Nephron progenitor cell (in vitro differentiated cells): ENCODE data around the gene KRT35.

Experiments used
- DNase-seq: peaks from one replicate; pipeline ENCODE4 v3.0.0; 2021
- H3K27ac Mint-ChIP-seq: 2 replicates; pipeline ENCODE4 v1.8.0; 2021; ENCODE audit warnings: mild to moderate bottlenecking, moderate library complexity, mixed read lengths
- H3K27me3 Mint-ChIP-seq: 2 replicates; pipeline ENCODE4 v1.8.0; 2021; ENCODE audit warnings: mild to moderate bottlenecking, low read depth, mixed read lengths; ENCODE audit not compliant: poor library complexity
- H3K36me3 Mint-ChIP-seq: 2 replicates; pipeline ENCODE4 v1.8.0; 2021; ENCODE audit warnings: low read depth, mixed read lengths
- H3K4me1 Mint-ChIP-seq: 2 replicates; pipeline ENCODE4 v1.8.0; 2021; ENCODE audit warnings: mixed read lengths
- H3K4me3 Mint-ChIP-seq: 2 replicates; pipeline ENCODE4 v1.8.0; 2021; ENCODE audit warnings: mild to moderate bottlenecking, moderate library complexity, mixed read lengths
- H3K9me3 Mint-ChIP-seq: 2 replicates; pipeline ENCODE4 v1.8.0; 2021; ENCODE audit warnings: mild to moderate bottlenecking, moderate library complexity, mixed read lengths
- TF ChIP-seq, protein P1 (sequence below): fragments of 200-600 bp; sonication (generic); IDR thresholded peaks from 2 replicates; pipeline ENCODE4 v1.5.0; 2021; ENCODE audit warnings: antibody characterized with exemption

Gene KRT35

DNA sequence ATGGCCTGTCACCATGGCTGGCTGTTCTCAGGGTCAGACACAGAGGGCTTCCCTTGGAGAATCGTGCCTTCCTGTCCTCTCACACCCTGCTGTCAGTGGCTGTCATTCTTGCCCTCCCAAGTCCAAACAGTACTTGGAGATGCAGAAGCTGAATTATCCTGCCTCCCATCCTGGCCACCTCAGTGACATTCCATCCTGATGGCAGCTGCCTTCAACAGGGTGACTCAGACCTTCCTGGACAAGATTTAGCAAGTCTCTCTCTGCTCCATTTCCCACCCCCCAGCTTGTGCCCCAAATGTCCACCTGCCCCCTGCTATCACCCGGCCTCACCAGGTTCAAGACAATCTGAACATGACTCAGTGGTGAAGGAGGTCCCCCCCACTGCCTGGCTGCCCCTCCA lies 13.6 kb upstream of the KRT35 start:
- Mint-ChIP-seq H3K4me1 (peaks cover 38% of the 10 kb centered on the region), H3K4me3 (no peak overlapping the region), H3K9me3 (no peaks in the 10 kb centered on the region), H3K27me3 (peaks cover 5% of the 10 kb centered on the region), H3K27ac (peak overlapping the region; percentile 79), H3K36me3 (no peaks in the 10 kb centered on the region)
- TF ChIP-seq, protein P1, sequence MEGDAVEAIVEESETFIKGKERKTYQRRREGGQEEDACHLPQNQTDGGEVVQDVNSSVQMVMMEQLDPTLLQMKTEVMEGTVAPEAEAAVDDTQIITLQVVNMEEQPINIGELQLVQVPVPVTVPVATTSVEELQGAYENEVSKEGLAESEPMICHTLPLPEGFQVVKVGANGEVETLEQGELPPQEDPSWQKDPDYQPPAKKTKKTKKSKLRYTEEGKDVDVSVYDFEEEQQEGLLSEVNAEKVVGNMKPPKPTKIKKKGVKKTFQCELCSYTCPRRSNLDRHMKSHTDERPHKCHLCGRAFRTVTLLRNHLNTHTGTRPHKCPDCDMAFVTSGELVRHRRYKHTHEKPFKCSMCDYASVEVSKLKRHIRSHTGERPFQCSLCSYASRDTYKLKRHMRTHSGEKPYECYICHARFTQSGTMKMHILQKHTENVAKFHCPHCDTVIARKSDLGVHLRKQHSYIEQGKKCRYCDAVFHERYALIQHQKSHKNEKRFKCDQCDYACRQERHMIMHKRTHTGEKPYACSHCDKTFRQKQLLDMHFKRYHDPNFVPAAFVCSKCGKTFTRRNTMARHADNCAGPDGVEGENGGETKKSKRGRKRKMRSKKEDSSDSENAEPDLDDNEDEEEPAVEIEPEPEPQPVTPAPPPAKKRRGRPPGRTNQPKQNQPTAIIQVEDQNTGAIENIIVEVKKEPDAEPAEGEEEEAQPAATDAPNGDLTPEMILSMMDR = no peak
- no peak for DNase-seq

DNA sequence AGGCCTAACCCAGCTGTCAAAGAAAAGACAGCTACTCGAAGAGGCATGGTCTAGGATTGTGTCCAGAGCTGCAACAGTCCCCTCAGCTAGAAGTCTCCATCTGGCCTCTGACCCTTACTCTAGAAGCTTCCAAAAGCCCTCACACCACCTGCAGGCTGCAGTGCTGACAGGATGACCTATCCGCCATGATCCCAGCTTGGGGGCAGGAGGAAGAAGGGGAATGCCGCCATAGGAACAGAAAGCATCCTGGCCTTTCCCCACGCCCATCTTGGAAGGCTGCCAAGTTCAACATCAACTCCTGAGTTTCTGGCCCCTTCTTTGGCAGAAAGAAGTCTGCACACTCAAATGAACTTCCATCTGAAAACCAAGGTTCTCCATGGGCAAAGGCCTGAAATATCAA lies 11.8 kb upstream of the KRT35 start:
- H3K27ac Mint-ChIP-seq = no peak overlapping the region
- H3K9me3 Mint-ChIP-seq = no peaks in the 10 kb centered on the region
- no peak for DNase-seq
- H3K27me3 Mint-ChIP-seq = peaks cover 7% of the 10 kb centered on the region
- no peak overlapping the region for H3K4me3 Mint-ChIP-seq
- TF ChIP-seq, protein P1 = no peak
- no peaks in the 10 kb centered on the region for H3K36me3 Mint-ChIP-seq
- peaks cover 34% of the 10 kb centered on the region for H3K4me1 Mint-ChIP-seq

- Mint-ChIP-seq H3K9me3 (no peaks in the 10 kb centered on the region), H3K4me1 (peaks cover 34% of the 10 kb centered on the region), H3K27me3 (peaks cover 7% of the 10 kb centered on the region), H3K36me3 (no peaks in the 10 kb centered on the region), H3K27ac (no peak overlapping the region), H3K4me3 (no peak overlapping the region)
- TF ChIP-seq, protein P1 = no peak
- no peak for DNase-seq
Observed at GRCh38 chr17:41492351-41492750, 11.4 kb upstream of the KRT35 start.

DNA sequence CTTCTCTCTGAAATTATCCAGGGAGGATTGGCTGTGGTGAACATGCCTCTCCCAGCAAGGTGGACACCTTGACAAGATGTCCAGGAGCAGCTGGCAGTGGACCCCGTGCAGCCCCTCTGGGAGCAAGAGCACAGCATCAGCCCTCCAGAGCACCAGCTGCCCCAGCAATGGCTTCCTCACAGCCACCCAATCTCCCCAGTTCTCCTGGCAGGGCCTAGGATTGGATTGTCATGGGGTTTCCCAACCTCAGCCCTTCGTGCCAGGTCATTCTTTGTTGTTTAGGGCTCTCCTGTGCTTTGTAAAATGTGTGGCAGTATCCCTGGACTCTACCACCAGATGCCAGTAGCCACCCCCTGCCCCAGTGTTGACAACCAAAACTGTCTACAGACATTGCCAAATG lies 10.5 kb upstream of the KRT35 start:
- Mint-ChIP-seq H3K36me3 (no peaks in the 10 kb centered on the region), H3K27me3 (peaks cover 7% of the 10 kb centered on the region), H3K4me1 (peaks cover 33% of the 10 kb centered on the region), H3K9me3 (no peaks in the 10 kb centered on the region), H3K27ac (no peak overlapping the region), H3K4me3 (no peak overlapping the region)
- DNase-seq = no peak
- TF ChIP-seq, protein P1 = no peak

GRCh38 chr17:41490000-41490990 lies 9.3 kb upstream of the KRT35 start:
- no peak overlapping the region for H3K4me3 Mint-ChIP-seq
- H3K27ac Mint-ChIP-seq = no peak overlapping the region
- peaks cover 7% of the 10 kb centered on the region for H3K27me3 Mint-ChIP-seq
- no peak for DNase-seq
- H3K9me3 Mint-ChIP-seq = no peaks in the 10 kb centered on the region
- TF ChIP-seq, protein P1 = no peak
- peaks cover 25% of the 10 kb centered on the region for H3K4me1 Mint-ChIP-seq
- H3K36me3 Mint-ChIP-seq = no peaks in the 10 kb centered on the region

DNA sequence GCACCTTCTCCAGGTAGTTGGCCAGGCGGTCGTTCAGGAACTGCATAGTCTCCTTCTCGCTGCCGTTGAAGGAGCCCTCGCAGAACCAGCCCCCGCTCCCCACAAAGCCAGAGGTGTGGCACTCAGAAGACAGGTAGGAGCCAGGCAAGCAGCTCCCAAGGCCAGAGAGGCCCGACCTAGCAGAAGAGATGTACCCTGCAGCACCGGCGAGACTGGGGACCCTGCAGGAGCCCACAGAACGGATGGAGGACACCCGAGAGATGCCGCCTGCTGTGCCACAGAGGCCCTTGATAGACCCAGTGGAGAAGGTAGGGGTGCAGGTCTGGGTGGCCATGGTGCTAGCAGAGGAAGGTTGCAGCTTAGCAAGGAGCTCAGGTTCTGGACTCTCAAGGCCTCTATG lies 8.6 kb upstream of the KRT35 start, which contains the start of gene KRT36:
Gene KRT36, minus strand, starts transcription at position 380 of the 400 bp plus-strand sequence. Its CDS starts 46 bp downstream, at position 334.
- Mint-ChIP-seq H3K4me3 (no peak within 1 kb of the TSS), H3K27me3 (peaks cover 12% of the 10 kb centered on the region), H3K4me1 (peaks cover 17% of the 10 kb centered on the region), H3K36me3 (no peaks in the 10 kb centered on the region), H3K9me3 (no peaks in the 10 kb centered on the region), H3K27ac (no peak within 1 kb of the TSS)
- DNase-seq = no peak
- TF ChIP-seq, protein P1 = no peak
